ENCODE results near the gene ALX4.

The ALX4 gene

DNA sequence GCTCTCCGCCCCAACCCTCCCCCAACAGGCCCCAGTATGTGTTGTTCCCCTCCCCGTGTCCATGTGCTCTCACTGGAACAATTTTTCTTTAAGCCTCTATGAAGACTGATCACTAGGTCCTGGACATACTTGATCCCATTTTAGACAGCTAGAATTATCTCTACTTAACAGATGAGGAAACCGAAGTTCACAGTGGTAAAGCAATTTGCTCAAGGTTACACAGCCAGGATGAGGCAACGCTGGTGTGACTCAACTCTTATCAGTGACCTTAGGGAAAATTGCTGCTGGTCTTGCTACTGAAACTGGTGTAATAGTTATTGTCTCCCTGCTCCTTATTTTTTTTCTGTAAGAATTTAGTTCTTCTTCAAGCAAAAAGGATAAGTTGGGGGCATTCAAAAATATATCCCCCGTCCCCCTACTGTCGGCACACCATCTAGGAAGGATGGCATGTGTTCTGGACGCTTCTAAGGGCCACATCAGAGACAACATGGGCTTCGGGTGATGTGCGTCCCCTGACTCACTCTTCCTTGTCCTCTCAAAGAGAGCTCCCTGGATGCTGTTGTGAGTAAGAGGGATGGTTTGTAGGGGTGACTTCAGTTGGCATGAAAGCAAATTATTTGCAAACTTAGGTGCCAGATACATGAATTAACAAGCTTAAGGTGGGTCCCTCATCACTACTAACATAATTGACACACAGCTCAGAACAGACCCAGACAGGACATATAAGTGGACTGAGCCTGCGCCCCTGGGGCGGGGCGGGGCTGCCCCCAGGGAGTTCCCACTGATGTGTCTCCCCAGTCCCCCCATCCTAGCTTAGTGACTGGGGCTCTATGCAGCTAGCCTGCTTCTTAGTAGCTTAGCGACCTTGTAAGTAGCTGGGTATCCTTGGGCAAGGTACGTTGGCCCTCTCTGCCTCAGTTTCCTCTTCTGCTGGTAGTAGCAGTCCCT lies 23.6 kb upstream of the ALX4 start:
- ChIA-PET CTCF (interaction anchor here (0.6 to 0.7 kb wide), 2 partner anchors 224 to 287 kb away, joined by 3 read pairs; no protein-coding TSS in a partner anchor), POLR2A (no interaction called here)
- Histone ChIP-seq H3K4me1 (ENCODE audit: control insufficient read depth, insufficient read depth, low read length) (no peaks in the 10 kb centered on the region), H3K4me3 (ENCODE audit: low read depth, low read length) (no peak overlapping the region), H3K9me3 (ENCODE audit: control insufficient read depth, insufficient read depth, low read depth, low read length) (no peaks in the 10 kb centered on the region), H3K36me3 (ENCODE audit: control insufficient read depth in 2 of 2, insufficient read depth in 1 of 2, low read length in 2 of 2) (no peaks in the 10 kb centered on the region), H3K27ac (ENCODE audit: extremely low read depth, low read depth, low read length) (no peak overlapping the region)
- TF ChIP-seq ZNF776 (tag by site-specific recombination; IDR thresholded peaks at IDR 0.05; ENCODE audit: borderline replicate concordance) (no peak), ZSCAN30 (tag by site-specific recombination; IDR thresholded peaks at IDR 0.05) (no peak), ZFP69B (tag by site-specific recombination; IDR thresholded peaks at IDR 0.05) (no peak), ZNF394 (tag by site-specific recombination; IDR thresholded peaks at IDR 0.05; ENCODE audit: borderline replicate concordance) (no peak), ZNF324 (tag by site-specific recombination; IDR thresholded peaks at IDR 0.05) (no peak), TRIM28 (IDR thresholded peaks at IDR 0.05; ENCODE audit: borderline replicate concordance, low read length) (peak; percentile 27; the same call in 1 of the 2 replicates), ZNF529 (tag by site-specific recombination; IDR thresholded peaks at IDR 0.05; ENCODE audit: insufficient replicate concordance) (no peak), ZNF626 (tag by site-specific recombination; IDR thresholded peaks at IDR 0.05) (no peak), KLF9 (tag by site-specific recombination; IDR thresholded peaks at IDR 0.05; ENCODE audit: low read depth) (no peak), ZNF654 (tag by site-specific recombination; IDR thresholded peaks at IDR 0.05; ENCODE audit: low read depth) (no peak), ZNF2 (tag by site-specific recombination; IDR thresholded peaks at IDR 0.05) (no peak), SETDB1 (IDR thresholded peaks at IDR 0.05; ENCODE audit: insufficient read length, low read length) (peak; percentile 63), ZNF76 (tag by site-specific recombination; IDR thresholded peaks at IDR 0.05; ENCODE audit: borderline replicate concordance, low read depth) (no peak), OSR2 (tag by site-specific recombination; IDR thresholded peaks at IDR 0.05) (peak; percentile 70; the same call in 1 of the 2 replicates), ZNF777 (tag by site-specific recombination; IDR thresholded peaks at IDR 0.05; ENCODE audit: borderline replicate concordance) (no peak)
- TF ChIP-seq, protein P1, sequence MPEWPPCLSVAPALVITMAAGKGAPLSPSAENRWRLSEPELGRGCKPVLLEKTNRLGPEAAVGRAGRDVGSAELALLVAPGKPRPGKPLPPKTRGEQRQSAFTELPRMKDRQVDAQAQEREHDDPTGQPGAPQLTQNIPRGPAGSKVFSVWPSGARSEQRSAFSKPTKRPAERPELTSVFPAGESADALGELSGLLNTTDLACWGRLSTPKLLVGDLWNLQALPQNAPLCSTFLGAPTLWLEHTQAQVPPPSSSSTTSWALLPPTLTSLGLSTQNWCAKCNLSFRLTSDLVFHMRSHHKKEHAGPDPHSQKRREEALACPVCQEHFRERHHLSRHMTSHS (tag by site-specific recombination; IDR thresholded peaks at IDR 0.05), result no peak
- TF ChIP-seq, protein P2, sequence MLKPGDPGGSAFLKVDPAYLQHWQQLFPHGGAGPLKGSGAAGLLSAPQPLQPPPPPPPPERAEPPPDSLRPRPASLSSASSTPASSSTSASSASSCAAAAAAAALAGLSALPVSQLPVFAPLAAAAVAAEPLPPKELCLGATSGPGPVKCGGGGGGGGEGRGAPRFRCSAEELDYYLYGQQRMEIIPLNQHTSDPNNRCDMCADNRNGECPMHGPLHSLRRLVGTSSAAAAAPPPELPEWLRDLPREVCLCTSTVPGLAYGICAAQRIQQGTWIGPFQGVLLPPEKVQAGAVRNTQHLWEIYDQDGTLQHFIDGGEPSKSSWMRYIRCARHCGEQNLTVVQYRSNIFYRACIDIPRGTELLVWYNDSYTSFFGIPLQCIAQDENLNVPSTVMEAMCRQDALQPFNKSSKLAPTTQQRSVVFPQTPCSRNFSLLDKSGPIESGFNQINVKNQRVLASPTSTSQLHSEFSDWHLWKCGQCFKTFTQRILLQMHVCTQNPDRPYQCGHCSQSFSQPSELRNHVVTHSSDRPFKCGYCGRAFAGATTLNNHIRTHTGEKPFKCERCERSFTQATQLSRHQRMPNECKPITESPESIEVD (tag by site-specific recombination; IDR thresholded peaks at IDR 0.05), result no peak
- TF ChIP-seq, protein P3, sequence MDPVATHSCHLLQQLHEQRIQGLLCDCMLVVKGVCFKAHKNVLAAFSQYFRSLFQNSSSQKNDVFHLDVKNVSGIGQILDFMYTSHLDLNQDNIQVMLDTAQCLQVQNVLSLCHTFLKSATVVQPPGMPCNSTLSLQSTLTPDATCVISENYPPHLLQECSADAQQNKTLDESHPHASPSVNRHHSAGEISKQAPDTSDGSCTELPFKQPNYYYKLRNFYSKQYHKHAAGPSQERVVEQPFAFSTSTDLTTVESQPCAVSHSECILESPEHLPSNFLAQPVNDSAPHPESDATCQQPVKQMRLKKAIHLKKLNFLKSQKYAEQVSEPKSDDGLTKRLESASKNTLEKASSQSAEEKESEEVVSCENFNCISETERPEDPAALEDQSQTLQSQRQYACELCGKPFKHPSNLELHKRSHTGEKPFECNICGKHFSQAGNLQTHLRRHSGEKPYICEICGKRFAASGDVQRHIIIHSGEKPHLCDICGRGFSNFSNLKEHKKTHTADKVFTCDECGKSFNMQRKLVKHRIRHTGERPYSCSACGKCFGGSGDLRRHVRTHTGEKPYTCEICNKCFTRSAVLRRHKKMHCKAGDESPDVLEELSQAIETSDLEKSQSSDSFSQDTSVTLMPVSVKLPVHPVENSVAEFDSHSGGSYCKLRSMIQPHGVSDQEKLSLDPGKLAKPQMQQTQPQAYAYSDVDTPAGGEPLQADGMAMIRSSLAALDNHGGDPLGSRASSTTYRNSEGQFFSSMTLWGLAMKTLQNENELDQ (tag by site-specific recombination; IDR thresholded peaks at IDR 0.05; ENCODE audit: low read depth), result no peak

DNA sequence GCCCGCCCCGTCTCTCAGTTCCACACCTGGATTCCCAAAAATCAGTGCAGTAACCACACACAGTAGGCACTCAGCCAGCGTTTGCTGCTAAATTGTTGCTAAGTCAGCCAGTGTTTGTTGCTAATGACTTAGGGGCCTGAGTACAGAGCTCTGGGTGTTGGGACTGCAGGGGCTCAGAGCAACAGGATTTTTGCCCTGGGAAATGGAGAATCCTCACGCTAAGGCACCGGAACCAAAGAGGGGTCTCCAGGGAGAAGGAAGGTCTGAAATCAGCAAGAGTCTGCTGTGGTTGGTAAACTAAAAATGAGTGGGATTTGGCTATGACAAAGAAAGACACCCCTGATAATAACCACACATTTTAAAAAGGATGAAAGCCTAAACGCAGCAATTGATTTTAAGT lies 22.7 kb upstream of the ALX4 start:
- no peak overlapping the region for H3K4me3 ChIP-seq (ENCODE audit: low read depth, low read length)
- H3K4me1 ChIP-seq (ENCODE audit: control insufficient read depth, insufficient read depth, low read length), result no peaks in the 10 kb centered on the region
- H3K9me3 ChIP-seq (ENCODE audit: control insufficient read depth, insufficient read depth, low read depth, low read length), result no peaks in the 10 kb centered on the region
- POLR2A ChIA-PET, result no interaction called here
- H3K36me3 ChIP-seq (ENCODE audit: control insufficient read depth in 2 of 2, insufficient read depth in 1 of 2, low read length in 2 of 2), result no peaks in the 10 kb centered on the region
- CTCF ChIA-PET, result interaction anchor here (0.6 kb wide), 1 partner anchor 223 kb away, joined by 3 read pairs; no protein-coding TSS in a partner anchor
- H3K27ac ChIP-seq (ENCODE audit: extremely low read depth, low read depth, low read length), result no peak overlapping the region
- TF ChIP-seq ZNF426 (tag by site-specific recombination; IDR thresholded peaks at IDR 0.05), result no peak
- no peak for TF ChIP-seq ZNF837 (tag by site-specific recombination; IDR thresholded peaks at IDR 0.05)
- TF ChIP-seq ZNF433 (tag by site-specific recombination; IDR thresholded peaks at IDR 0.05; ENCODE audit: low read depth), result no peak
- no peak for TF ChIP-seq ZNF155 (tag by site-specific recombination; IDR thresholded peaks at IDR 0.05)
- TF ChIP-seq ZNF777 (tag by site-specific recombination; IDR thresholded peaks at IDR 0.05; ENCODE audit: borderline replicate concordance), result no peak
- no peak for TF ChIP-seq SETDB1 (IDR thresholded peaks at IDR 0.05; ENCODE audit: insufficient read length, low read length)
- no peak for TF ChIP-seq MEIS1 (CRISPR knock-in tag; IDR thresholded peaks at IDR 0.05; ENCODE audit: borderline replicate concordance)
- TF ChIP-seq ZNF626 (tag by site-specific recombination; IDR thresholded peaks at IDR 0.05), result no peak
- no peak for TF ChIP-seq ZNF121 (tag by site-specific recombination; IDR thresholded peaks at IDR 0.05)
- TF ChIP-seq, protein P4, sequence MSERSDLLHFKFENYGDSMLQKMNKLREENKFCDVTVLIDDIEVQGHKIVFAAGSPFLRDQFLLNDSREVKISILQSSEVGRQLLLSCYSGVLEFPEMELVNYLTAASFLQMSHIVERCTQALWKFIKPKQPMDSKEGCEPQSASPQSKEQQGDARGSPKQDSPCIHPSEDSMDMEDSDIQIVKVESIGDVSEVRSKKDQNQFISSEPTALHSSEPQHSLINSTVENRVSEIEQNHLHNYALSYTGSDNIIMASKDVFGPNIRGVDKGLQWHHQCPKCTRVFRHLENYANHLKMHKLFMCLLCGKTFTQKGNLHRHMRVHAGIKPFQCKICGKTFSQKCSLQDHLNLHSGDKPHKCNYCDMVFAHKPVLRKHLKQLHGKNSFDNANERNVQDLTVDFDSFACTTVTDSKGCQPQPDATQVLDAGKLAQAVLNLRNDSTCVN (tag by site-specific recombination; optimal IDR thresholded peaks at IDR 0.05), result no peak
- no peak for TF ChIP-seq ZBTB48 (tag by site-specific recombination; IDR thresholded peaks at IDR 0.05)
- no peak for TF ChIP-seq ZNF670 (tag by site-specific recombination; IDR thresholded peaks at IDR 0.05; ENCODE audit: low read depth)
- TF ChIP-seq ZNF548 (tag by site-specific recombination; IDR thresholded peaks at IDR 0.05), result no peak
